WTC11 (cell line): ENCODE measurements around the gene PRPSAP2. TPM values are rescaled to one million over a fixed set of nuclear protein-coding genes. Genes with fewer than 3 reads are reported as not detected.

Experiments
- total RNA-seq: library from RNA; stranded (reverse); gene quantifications from 3 replicates; pipeline ENCODE4 v1.2.3, GENCODE V29; 2021

PRPSAP2 gene
- total RNA-seq, 1 experiment from 2014 or later = 50.9 TPM

Other genes starting within 250 kb of the PRPSAP2 start
- 0.09 to 0.15 TPM in 2 of 3 replicates, not detected in the other for gene TBC1D28, start 213.7 kb upstream of the PRPSAP2 start, total RNA-seq
- 9.9 to 11.9 TPM (median 10.7 TPM) in 3 replicates for gene FOXO3B, start 175.8 kb upstream of the PRPSAP2 start, total RNA-seq
- gene FBXW10, start 114.1 kb upstream of the PRPSAP2 start, total RNA-seq = not detected in 3 replicates
- 21.3 to 25.1 TPM (median 21.7 TPM) in 3 replicates for gene TVP23B, start 76.9 kb upstream of the PRPSAP2 start, total RNA-seq
- 0.09 TPM in 1 of 3 replicates, not detected in the others for gene SLC5A10, start 94.0 kb downstream of the PRPSAP2 start, total RNA-seq
- 26.6 to 31.4 TPM (median 27.7 TPM) in 3 replicates for gene FAM83G, start 146.6 kb downstream of the PRPSAP2 start, total RNA-seq
- 0.50 to 0.59 TPM (median 0.55 TPM) in 3 replicates for gene GRAP, start 188.8 kb downstream of the PRPSAP2 start, total RNA-seq